ENCODE data around the gene AMPD3. TPM values are rescaled to one million over a fixed set of nuclear protein-coding genes. Genes with fewer than 3 reads are reported as not detected.

Gene AMPD3
- total RNA-seq, 1 experiment from 2014 or later = 14.3 TPM

DNA sequence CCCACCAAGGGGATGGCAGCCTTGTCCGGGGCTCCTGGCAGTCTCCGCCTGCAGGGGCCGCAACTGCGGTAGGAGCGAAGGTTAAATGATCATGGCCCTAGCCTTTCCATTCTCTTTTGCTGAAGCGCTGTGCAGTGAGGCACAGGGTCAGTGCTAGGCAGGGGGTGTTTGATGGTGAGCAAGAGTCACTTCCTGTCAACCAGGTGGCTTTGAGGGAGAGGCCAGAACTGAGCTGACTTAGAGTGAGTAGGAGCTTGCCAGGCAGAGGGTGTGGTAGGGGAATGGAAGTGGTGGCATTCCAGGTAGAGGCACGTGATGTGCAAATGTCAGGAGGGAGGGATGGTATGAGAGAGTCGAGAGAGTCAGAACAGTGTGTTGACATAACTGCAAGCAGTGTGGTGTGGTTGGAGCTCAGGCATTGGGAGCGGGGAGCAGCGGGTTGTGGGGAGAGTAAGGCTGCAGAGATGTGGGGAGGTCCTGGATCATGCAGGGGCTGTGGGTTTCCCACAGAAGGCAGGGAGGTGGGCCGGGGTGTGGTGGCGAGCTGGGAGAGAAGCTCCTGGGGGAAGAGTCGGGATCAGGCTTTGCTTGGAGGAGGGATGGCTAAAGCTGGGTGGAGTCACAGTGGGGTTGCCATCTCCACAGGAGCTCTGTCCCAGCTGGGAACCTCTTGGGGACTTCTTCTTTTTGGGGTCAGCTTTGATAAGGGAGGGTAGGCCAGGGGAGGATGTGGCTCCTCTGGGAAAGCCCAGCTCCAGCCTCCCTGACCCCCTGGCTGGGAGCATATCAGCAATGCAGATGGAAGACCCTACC is 33.3 kb downstream of the AMPD3 start:
- DNase-seq (ENCODE audit: low read depth) = no peak

DNA sequence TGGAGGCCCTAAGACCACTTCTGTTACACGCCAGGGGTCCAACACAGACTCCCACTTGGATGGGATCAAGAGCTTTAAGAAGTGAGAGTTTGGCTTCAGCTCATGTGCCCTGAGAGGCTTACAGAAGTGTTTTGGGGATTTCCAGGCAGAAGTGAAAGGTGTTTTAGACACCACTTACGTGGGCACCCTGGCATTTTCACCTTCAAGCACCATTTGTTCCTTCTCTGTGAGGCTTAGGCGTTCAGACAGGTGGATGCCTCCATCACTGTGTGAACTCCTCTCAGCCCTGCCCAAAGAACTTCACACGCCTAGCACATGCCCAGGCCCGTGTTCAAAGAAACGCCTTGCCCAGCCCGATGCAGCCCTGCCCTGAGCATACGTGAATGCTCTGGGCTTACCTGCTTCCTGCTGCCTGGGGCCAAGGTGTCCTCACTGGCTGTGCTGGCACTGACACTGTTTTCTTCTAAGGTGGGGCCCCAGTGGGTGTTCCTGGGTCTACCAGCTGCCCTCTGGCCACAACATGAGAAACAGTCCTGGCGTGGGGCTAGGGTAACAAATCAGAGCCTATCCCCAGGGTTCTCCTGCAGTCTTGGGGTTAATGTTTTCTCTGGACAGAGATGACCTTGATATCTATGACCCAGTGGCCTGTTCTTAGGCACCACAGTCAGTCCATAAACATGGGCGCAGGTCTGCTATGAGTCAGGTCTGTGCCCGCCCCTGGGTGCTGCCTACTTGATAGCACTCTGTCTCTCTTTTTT is 34.0 kb downstream of the AMPD3 start:
- no peak for DNase-seq (ENCODE audit: low read depth)

DNA sequence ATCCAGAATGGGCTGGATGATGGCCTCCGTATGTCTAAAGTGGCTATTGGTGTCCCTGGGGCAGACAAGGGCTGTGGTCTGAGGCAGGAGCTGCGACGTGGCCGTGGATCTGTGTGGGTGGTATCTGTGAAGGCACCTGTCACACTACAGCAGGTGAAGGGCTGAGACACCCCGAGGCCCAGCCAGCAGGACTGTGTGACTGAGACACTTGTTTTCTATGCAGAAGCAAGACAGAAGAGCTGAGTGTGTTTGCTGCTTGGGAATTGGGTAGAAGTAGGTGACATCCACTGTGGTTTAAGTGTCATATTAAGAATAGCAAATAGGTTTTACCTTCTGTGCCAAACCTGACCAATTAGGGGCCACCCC is 35.0 kb downstream of the AMPD3 start:
- no peak for DNase-seq (ENCODE audit: low read depth)

DNA sequence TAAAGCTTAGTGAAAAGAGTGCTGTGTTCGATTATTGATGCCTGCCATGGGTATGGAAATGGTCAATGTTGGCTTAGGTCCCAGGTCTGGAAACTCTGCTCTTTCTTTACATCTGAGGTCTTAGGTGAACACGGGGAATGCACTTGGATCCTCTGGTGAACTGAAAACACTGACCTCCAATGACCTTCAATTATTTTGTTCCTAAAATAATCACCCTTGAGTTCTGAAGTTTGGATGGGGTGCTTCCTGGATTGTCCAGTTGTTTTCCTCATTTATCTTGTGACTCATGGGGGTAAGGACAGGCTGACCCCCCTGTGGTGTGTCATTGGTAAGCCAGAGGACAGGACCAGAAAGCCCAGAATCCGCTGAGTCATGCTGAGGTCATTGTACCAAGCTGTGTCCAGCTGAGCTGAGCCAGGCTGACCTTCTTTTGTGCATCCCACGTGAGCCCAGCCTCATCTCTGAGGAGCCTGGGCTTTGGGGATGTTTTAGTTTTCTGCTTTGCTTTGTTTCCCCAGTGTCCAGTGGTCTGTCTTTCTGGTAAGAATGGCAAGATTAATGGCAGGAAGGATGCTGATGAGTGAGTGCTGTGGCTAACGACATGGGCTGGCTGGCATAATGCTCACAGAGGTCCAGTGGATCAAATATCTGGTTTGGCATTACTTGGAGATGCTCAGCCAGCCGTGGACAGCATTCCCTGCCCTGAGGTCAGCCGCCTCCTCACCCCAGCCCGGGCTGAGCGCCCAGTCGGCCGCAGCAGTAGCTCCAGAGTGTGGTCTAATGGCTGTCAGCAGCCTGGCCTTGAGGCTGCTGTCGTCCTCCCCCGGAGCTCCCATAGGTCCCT is 35.6 kb downstream of the AMPD3 start:
- DNase-seq (ENCODE audit: low read depth) = peak; percentile 100

DNA sequence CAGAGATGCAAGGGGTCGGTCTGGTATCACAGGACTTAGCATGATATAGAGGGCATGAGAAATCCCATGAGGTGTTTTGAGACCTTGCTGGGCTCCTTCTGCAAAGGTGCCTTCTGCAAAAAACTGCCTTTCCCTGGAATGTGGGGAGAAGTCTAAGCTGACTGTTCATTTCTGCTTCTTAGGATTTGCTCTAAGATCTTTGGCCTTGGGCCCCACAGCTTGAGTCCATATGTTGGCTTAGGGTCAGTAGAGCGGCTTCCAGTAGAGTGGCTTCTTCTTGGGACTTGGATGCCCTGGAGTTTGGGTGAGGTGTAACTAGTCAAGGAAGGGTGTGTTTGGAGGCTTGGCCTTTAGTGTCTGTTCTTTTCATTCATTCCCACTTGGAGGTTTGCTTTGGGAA is 37.0 kb downstream of the AMPD3 start:
- peak; percentile 43 for DNase-seq (ENCODE audit: low read depth)

DNA sequence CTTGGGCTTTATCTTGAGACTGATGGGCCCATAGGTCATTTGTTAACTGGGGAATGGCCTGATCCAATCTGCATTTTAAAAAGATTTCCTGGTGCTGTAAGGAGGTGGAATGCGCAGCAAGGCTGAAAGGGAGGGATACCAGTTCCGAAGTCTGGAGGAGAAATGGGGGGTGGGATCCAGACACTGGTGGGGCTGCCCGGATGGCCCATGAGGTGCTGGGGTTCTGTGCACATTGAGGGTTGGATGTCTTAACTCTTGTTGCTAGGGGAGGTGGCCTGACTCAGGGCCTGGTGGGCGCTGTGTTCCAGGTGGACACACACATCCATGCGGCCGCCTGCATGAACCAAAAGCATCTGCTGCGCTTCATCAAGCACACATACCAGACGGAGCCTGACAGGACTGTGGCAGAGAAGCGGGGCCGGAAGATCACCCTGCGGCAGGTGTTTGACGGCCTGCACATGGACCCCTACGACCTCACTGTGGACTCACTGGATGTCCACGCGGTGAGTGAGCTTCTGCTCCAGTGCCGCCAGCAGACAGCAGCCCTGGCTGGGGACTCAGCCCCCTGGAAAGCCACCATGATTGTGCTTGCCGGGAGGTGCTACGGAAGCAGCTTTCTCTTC is 38.1 kb downstream of the AMPD3 start:
- DNase-seq (ENCODE audit: low read depth) = no peak

DNA sequence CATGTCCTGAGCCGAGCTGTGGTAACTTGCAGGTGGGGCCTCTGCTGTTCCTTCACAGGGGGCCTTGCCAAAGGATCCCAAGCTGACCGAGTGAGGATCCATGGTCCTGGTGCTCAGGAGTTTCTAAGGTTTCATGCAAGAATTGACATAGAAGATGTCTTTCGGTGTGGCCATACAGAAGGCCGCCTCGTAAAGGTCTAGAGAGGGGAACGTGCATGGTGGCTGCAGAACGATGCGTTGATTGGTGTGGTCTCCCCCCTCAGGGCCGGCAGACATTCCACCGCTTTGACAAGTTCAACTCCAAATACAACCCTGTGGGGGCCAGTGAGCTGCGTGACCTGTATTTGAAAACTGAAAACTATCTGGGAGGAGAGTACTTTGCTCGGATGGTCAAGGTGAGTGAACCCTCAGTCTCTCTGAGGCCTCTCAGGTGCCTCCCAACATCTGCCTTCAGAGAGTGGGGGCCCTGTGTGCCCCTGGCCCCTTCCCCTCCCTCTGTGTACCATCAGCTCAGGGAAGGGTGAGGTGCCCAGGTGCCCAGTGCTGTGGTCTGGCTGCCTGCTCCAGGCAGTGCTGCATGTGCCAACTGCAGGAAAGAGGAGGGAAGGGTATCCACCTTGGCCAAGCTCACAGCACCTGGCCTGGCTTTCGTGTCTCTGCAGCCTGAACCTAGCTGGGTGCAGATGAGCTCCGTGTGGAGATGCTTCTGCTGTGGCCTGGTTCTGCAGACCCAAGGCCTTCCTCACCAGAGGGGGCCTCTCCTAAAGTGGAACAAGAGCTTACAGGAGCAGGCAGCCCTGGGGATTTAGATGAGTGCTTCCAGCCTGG is 39.8 kb downstream of the AMPD3 start:
- no peak for DNase-seq (ENCODE audit: low read depth)

DNA sequence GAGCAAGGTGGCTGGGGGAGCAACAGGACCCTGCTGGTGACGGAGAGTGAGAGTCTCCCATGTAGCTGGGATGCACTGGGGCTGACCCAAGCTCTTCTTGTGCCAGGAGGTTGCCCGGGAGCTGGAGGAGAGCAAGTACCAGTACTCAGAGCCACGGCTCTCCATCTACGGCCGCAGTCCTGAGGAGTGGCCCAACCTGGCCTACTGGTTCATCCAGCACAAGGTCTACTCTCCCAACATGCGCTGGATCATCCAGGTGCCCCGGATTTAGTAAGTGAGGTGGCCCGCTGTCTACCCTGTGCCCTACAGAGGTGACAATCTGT is 40.4 kb downstream of the AMPD3 start:
- DNase-seq (ENCODE audit: low read depth) = no peak

DNA sequence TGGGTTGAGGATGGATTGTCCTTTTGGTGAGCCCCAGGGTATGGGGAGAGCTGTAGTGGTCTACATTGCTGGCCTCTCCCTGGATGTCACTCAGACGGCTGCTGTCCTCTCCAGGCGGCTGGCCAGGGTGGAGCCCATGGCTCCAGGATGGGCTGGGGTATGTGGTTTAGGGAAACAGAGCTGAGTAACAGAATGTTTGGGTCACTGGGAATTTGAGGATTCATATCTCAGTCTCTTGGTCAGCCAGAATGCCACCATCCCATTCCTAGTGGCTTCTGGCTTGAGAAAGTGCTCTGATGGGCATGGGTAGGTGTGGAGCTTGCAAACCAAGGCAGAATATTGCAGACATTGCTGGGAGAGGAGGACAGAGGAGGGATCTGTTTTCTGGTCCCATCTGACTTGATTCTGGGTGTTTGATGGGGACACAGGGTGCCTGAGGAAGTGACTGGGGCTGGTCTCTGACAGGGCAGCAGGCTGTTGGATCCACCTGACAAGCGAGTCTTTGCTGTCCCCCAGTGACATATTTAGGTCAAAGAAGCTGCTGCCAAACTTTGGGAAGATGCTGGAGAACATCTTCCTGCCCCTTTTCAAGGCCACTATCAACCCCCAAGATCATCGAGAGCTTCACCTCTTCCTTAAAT is 41.4 kb downstream of the AMPD3 start:
- DNase-seq (ENCODE audit: low read depth) = no peak

DNA sequence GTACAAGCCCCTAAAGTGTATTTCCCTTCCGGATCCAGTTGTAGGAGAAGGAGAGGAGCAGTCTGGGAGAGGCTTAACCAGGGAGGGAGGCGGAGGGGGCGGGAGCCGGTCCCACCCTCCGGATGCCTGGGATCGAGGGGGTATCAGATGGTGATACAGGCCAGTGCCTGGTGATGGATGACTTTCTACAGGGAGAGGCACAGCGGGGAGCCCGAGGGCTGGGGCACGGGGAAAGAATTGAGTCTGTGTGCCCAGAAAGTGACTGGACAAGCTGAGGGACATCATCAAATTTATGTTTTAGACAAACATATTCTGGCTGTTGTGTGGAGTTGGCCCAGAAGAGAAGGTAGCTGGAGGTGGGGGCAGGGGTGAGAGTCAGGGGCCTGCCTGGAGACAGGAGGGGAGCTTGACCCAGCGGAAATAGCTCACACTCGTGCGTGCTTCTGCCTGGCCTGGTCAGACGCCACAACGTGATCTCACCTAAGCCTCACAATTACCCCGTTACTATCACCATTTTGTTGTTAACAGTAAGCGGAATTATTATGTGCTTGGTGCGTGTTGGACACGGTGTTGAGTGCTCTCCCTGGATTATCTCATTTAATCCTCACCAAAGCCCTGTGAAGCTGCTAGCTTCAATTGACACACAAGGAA is 42.4 kb downstream of the AMPD3 start:
- DNase-seq (ENCODE audit: low read depth) = no peak

DNA sequence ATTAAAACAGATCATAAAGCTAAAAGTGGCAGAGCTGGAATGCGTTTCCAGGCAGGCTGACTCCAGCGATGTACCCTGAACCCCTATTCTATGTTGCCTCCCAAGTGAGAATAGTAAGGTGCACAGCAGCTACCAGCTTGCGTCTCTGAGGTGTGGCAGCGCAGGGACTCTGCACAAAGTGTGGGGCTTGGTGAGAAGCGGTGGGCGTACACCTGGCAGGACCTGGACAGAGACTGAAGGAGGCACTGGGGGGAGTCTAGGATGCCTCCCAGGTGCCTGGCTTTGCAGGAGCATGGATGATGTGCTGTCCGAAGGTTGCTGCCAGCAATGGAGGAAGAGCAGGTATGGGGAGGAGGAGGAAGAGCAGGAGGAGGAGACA is 42.9 kb downstream of the AMPD3 start:
- no peak for DNase-seq (ENCODE audit: low read depth)

DNA sequence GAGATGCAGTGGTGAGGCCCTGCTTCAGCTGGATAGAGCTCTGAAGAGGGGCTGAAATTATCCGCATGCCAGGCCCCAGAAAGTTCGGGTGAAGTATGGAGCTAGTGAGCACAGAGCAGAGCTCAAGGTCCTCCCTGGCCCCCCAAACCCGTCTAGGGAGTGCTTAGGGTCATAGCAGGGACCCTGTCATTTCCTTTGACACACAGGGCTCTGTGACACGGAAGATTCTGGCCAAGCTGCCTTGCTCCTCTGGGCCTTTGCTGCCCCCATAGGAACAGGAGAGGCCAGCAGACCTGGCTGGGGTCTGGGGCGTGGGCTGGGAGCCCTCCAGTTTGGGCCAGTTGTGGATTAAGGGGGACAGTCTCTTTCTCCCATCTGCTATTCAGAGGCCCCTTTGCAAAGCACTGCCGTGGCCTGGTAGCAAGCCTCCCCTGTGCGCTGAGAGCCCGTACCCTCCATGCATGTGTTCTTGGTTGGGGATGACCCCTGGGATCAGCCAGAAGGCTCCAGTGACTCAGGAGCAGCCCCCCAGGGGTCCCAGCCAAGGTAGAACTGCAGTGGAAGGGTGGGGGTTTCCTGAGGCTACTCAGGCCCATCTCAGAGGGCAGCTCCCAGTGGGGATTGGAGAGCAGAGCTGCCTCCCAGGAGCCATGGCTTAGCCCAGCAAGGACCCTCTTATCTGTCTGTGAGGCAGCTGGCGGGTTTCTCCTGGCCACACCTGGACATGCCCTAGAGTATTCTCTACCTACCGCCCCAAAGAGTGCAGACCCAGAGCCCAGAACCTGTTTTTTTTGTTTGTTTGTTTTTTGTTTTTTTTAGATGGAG is 43.6 kb downstream of the AMPD3 start:
- DNase-seq (ENCODE audit: low read depth) = no peak

DNA sequence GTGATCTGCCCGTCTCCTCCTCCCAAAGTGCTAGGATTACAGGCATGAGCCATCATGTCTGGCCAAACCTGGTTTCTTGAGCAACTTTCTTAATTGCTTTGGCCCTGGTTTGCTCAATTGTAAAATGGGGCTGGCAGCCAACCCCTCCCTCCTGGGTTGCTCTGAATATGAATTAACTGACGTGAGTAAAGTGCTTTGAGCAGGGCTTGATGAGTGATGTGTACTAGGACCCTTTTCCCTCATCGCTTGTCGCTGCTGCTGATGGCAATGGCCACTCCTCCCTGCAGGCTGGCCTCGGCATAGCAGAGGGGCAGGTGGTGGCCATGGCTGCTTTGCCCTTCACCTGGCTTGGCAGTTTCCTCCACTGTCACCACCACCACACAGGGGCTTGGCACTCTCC is 44.4 kb downstream of the AMPD3 start:
- DNase-seq (ENCODE audit: low read depth) = no peak

DNA sequence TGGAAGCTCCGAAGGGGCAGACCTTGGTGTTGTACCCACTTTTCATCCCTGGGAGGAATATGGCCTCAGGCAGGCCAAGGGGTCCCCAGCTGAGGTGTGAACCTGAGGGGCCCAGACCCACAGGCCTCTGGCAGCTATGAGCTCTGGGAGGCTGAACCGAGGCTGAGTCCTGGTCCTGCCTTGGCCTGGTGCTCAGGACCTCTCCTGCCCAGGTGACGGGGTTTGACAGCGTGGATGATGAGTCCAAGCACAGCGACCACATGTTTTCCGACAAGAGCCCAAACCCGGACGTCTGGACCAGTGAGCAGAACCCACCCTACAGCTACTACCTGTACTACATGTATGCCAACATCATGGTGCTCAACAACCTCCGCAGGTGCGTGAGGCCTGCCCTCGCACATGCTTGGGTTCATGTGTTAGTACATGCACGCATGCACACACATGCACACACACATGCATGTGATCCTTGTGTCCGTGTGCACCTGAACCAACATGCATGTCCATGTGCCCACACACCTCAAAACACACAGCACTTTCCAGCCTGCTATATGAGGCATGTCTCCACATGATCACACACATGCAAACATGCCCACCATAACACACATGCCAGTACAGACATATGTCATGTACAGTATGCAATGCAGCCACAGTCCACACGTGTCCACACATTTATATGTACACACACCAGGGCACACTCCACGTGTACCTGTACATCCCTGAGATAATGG is 45.0 kb downstream of the AMPD3 start:
- no peak for DNase-seq (ENCODE audit: low read depth)

DNA sequence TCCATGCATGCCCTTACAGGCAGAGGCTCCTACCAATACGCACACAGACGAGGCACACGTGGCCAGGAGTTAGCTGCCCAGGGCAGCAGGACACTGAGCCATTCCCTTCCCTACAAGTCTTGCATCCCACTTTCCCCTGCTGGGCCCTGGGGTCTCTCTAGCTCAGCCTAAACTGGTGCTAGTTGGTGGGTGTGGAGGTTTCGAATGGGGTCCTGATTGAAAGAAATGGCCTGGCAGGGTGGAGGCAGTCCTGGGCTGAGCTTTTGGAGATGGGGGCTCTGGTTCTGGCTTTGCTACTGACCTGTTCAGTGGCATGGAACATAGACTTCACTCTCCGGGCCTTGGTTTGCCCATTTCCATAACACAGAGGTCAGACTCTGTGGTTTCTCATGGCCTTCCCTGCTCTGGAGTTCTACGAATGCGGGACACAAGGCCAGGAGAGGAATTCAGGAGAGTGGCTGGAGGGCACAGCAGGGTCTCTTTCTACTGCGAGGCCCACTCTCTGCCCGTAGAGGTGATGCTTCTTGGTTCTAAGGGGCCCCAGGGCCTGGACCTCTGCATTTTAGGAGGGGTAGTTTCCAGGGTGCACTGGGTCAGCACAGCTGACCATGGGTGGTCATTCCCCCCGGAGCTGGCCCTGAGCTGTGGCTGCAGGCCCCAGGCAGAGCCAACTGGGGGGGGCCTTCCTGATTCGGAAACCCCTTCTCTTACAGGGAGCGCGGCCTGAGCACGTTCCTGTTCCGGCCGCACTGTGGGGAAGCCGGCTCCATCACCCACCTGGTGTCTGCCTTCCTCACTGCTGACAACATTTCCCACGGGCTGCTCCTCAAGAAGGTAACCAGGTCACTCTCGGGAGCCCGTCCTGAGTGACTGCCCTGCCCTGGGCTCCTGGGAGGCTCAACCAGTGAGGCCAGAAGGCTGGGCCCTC is 46.0 kb downstream of the AMPD3 start:
- DNase-seq (ENCODE audit: low read depth) = no peak

DNA sequence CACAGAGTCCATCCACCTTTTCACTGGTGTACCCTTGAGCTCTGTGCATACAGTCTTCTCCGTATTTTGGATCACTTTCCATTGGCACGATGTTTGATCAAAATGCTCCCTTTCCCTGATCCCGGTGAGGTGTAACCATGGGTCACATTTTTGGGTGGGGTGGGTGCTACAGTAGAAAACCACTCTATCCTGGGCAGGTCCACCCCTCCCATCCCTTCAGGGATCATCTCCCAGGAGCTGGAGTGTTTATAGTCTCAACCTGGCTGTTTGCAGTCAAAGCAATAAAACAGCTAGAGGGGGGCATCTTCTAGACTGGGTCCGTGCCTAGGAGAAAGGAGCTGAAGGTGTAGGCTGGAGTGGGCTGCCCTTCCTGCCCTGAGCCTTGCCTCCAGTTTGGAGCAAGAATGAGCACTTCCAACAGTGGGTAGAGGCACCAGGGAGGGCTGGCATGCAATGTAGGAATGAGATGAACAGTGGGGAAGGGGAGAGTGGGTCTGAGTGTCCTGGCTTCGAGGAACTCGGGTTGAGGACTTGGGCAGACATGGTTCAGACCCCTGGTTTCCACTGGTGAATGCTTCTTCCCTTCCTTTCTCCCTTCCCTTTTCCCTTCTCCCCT is 47.1 kb downstream of the AMPD3 start:
- no peak for DNase-seq (ENCODE audit: low read depth)

DNA sequence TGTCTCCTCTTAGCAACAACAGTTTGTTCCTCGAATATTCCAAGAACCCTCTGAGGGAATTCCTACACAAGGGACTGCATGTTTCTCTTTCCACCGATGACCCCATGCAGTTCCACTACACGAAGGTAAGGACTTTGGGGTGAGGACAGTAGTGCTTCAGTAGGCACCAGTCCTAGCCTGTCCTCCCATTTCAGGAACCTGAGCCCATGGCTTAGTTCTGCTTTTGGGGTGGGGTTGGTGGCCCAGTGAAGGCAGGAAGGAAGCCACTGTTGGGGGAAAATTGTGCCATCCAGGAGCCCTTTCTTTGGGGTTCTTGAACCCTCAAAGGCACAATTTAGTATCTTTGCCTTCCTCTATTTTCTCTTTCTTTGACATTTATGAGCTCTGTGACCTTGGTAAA is 47.7 kb downstream of the AMPD3 start:
- DNase-seq (ENCODE audit: low read depth) = no peak

Measured in RPMI7951 (cell line).